Activated CD4-positive, CD25-positive, alpha-beta regulatory T cell treated with anti-CD3 and anti-CD28 coated beads, Interleukin-2, amount 50 U/mL, for 16 hours (primary cell): ENCODE results near the gene BPIFB3.
"Not testable (repeated sequence)": the region's sequence is repeated elsewhere in the genome, so short reads cannot be mapped to it uniquely, and the experiment has no call there.

ENCODE experiments used
- DNase-seq: peaks from one replicate; pipeline ENCODE4 v3.0.0-alpha.2; 2020; ENCODE audit warnings: low read depth, low spot score

The BPIFB3 gene

GRCh38 chr20:33086052-33086722, 32.5 kb downstream of the BPIFB3 start:
- no peak for DNase-seq

GRCh38 chr20:33091147-33091546, 37.4 kb downstream of the BPIFB3 start:
- no peak for DNase-seq

GRCh38 chr20:33091693-33092092, 38.0 kb downstream of the BPIFB3 start:
- DNase-seq = no peak

GRCh38 chr20:33092361-33092760, 38.7 kb downstream of the BPIFB3 start:
- no peak for DNase-seq

GRCh38 chr20:33093074-33093473, 39.4 kb downstream of the BPIFB3 start:
- DNase-seq = no peak

- DNase-seq = no peak
Measured at GRCh38 chr20:33093582-33093981, 39.9 kb downstream of the BPIFB3 start.

- no peak for DNase-seq
Measured at GRCh38 chr20:33095249-33095648, 41.5 kb downstream of the BPIFB3 start.

- DNase-seq = not testable (repeated sequence)
Measured at GRCh38 chr20:33095902-33096584, 42.3 kb downstream of the BPIFB3 start.

GRCh38 chr20:33097001-33097400, 43.3 kb downstream of the BPIFB3 start:
- no peak for DNase-seq

- no peak for DNase-seq
Measured at GRCh38 chr20:33099843-33100538, 46.3 kb downstream of the BPIFB3 start.

- DNase-seq = no peak
Measured at GRCh38 chr20:33103556-33103955, 49.9 kb downstream of the BPIFB3 start.

- DNase-seq = no peak
Measured at GRCh38 chr20:33104336-33104735, 50.6 kb downstream of the BPIFB3 start.

- no peak for DNase-seq
Measured at GRCh38 chr20:33105316-33105924, 51.7 kb downstream of the BPIFB3 start.

- not testable (repeated sequence) for DNase-seq
Measured at GRCh38 chr20:33106058-33106620, 52.4 kb downstream of the BPIFB3 start.

- DNase-seq = no peak
Measured at GRCh38 chr20:33108661-33109060, 55.0 kb downstream of the BPIFB3 start.

GRCh38 chr20:33110147-33110825, 56.6 kb downstream of the BPIFB3 start:
- DNase-seq = no peak

- DNase-seq = no peak
Measured at GRCh38 chr20:33111306-33111705, 57.6 kb downstream of the BPIFB3 start.

- DNase-seq = no peak
Measured at GRCh38 chr20:33112547-33113386, 59.1 kb downstream of the BPIFB3 start.

GRCh38 chr20:33113387-33113908, 59.7 kb downstream of the BPIFB3 start:
- DNase-seq = no peak

GRCh38 chr20:33115501-33115900, 61.8 kb downstream of the BPIFB3 start:
- DNase-seq = not testable (repeated sequence)
